22Rv1 (cell line): ENCODE measurements around the gene USH2A.

Experiments used
- H3K27ac ChIP-seq: fragments of 450-650 bp; 2 replicates; pipeline ENCODE4 v1.5.1; 2017
- CTCF ChIP-seq: fragments of 450-650 bp; IDR thresholded peaks from 2 replicates; pipeline ENCODE4 v1.5.1; 2017; ENCODE audit warnings: mild to moderate bottlenecking
- ZFX ChIP-seq: fragments of 450-650 bp; IDR thresholded peaks from 2 replicates; pipeline ENCODE4 v1.6.1; 2017; ENCODE audit warnings: antibody characterized with exemption, borderline replicate concordance

Gene USH2A

GRCh38 chr1:215665215-215665614 lies 758.0 kb downstream of the USH2A start:
- TF ChIP-seq ZFX: no peak
- TF ChIP-seq CTCF: no peak
- no peak overlapping the region for H3K27ac ChIP-seq

GRCh38 chr1:215661033-215661432 lies 762.2 kb downstream of the USH2A start:
- H3K27ac ChIP-seq: no peak overlapping the region
- TF ChIP-seq ZFX: no peak
- TF ChIP-seq CTCF: no peak

- no peak overlapping the region for H3K27ac ChIP-seq
- TF ChIP-seq ZFX: no peak
- TF ChIP-seq CTCF: no peak
Measured at GRCh38 chr1:215660259-215660658, 763.0 kb downstream of the USH2A start.

GRCh38 chr1:215657047-215657446 lies 766.2 kb downstream of the USH2A start:
- H3K27ac ChIP-seq: no peak overlapping the region
- TF ChIP-seq CTCF: no peak
- TF ChIP-seq ZFX: no peak

- no peak for TF ChIP-seq ZFX
- TF ChIP-seq CTCF: no peak
- no peak overlapping the region for H3K27ac ChIP-seq
Measured at GRCh38 chr1:215652371-215652770, 770.9 kb downstream of the USH2A start.

- no peak for TF ChIP-seq ZFX
- no peak overlapping the region for H3K27ac ChIP-seq
Measured at GRCh38 chr1:215651867-215652266, 771.4 kb downstream of the USH2A start.

GRCh38 chr1:215650446-215651149 lies 772.6 kb downstream of the USH2A start:
- no peak for TF ChIP-seq ZFX
- no peak for TF ChIP-seq CTCF
- H3K27ac ChIP-seq: no peak overlapping the region

- TF ChIP-seq CTCF (no peak), ZFX (no peak)
- H3K27ac ChIP-seq: no peak overlapping the region
Measured at GRCh38 chr1:215648957-215649356, 774.3 kb downstream of the USH2A start.
